ENCODE measurements around the gene RBP7.

DNA sequence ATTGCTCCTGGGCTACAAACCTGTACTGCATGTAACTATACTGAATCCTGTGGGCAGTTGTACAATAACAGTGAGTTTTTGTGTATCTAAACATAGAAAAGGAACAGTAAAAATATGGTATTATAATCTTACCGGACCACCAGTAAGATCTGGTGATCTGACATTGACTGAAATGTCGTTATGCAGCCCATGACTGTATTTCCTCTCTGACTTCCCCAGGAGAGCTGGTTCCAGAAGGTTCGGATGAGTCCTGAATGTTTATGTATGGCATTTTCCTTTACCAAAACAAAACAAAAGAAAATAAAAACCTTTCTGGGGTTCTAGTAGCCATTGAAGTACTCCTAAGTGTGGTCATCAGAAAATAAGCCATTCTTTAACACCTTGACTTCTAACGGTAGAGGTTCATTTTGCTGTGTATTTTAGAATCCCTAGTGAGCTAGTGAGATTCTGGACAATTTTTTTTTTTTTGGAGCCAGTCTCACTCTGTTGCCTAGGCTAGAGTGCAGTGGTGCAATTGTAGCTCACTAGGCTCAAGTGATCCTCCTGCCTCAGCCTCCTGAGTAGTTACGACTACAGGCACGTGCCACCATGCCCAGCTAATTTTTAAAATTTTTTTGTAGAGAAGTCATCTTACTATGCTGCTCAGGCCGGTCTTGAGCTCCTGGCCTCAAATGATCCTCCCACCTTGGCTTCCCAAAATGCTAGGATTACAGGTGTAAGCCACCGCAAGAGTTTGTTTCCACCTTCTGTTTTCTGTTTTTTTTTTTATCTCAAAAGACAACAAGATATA, 63.5 kb downstream of the RBP7 start:
- TF ChIP-seq, protein P1, sequence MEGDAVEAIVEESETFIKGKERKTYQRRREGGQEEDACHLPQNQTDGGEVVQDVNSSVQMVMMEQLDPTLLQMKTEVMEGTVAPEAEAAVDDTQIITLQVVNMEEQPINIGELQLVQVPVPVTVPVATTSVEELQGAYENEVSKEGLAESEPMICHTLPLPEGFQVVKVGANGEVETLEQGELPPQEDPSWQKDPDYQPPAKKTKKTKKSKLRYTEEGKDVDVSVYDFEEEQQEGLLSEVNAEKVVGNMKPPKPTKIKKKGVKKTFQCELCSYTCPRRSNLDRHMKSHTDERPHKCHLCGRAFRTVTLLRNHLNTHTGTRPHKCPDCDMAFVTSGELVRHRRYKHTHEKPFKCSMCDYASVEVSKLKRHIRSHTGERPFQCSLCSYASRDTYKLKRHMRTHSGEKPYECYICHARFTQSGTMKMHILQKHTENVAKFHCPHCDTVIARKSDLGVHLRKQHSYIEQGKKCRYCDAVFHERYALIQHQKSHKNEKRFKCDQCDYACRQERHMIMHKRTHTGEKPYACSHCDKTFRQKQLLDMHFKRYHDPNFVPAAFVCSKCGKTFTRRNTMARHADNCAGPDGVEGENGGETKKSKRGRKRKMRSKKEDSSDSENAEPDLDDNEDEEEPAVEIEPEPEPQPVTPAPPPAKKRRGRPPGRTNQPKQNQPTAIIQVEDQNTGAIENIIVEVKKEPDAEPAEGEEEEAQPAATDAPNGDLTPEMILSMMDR (IDR thresholded peaks at IDR 0.05; ENCODE audit: low read depth, low read length), result no peak
- no peak for TF ChIP-seq EZH2phosphoT487 (IDR thresholded peaks at IDR 0.05; ENCODE audit: low read depth)
